Sigmoid colon (tissue), 4 donors: ENCODE data around the gene NLRC3.

Experiments used
- EP300 ChIP-seq, 4 donors: sonication (generic); formaldehyde crosslinking; IDR thresholded peaks; one replicate each; pipeline ENCODE4 v1.6.1; 2017; ENCODE audit warnings: antibody characterized with exemption in 4 of 4
- POLR2AphosphoS5 ChIP-seq, 4 donors: sonication (generic); formaldehyde crosslinking; IDR thresholded peaks; one replicate each; pipeline ENCODE4 v1.6.1; 2017; ENCODE audit warnings: antibody characterized with exemption in 4 of 4
- TF ChIP-seq, protein P1 (sequence below), 4 experiments: fragments of 450-650 bp in 3 of 4; fragments of 200-600 bp in 1 of 4; IDR thresholded peaks; one replicate each; pipeline ENCODE4 v1.5.1; 2016 to 2019; ENCODE audit warnings: antibody characterized with exemption in 4 of 4, mild to moderate bottlenecking in 3 of 4, moderate library complexity in 2 of 4

- TF ChIP-seq EP300 (IDR thresholded peaks at IDR 0.05) (no peak), POLR2AphosphoS5 (IDR thresholded peaks at IDR 0.05) (no peak)
- TF ChIP-seq, protein P1, sequence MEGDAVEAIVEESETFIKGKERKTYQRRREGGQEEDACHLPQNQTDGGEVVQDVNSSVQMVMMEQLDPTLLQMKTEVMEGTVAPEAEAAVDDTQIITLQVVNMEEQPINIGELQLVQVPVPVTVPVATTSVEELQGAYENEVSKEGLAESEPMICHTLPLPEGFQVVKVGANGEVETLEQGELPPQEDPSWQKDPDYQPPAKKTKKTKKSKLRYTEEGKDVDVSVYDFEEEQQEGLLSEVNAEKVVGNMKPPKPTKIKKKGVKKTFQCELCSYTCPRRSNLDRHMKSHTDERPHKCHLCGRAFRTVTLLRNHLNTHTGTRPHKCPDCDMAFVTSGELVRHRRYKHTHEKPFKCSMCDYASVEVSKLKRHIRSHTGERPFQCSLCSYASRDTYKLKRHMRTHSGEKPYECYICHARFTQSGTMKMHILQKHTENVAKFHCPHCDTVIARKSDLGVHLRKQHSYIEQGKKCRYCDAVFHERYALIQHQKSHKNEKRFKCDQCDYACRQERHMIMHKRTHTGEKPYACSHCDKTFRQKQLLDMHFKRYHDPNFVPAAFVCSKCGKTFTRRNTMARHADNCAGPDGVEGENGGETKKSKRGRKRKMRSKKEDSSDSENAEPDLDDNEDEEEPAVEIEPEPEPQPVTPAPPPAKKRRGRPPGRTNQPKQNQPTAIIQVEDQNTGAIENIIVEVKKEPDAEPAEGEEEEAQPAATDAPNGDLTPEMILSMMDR (IDR thresholded peaks at IDR 0.05) = no peak
These were observed 39.0 kb downstream of the NLRC3 start for GRCh38 chr16:3538222-3538621.
